PFSK-1 (cell line): Measurements from ENCODE around the gene TNFRSF1A.

Source experiments
- FOXP2 ChIP-seq: optimal IDR thresholded peaks from 2 replicates; pipeline ENCODE3; 2011; ENCODE audit warnings: borderline replicate concordance, control low read depth, inconsistent platforms; ENCODE audit not compliant: insufficient read depth; ENCODE audit errors: extremely low read length, extremely low read depth
- POLR2AphosphoS5 ChIP-seq: IDR thresholded peaks from 2 replicates; pipeline ENCODE4 v1.6.1; 2012; ENCODE audit warnings: low read depth, mild to moderate bottlenecking, control low read depth, low read length, moderate library complexity
- REST ChIP-seq, 2 experiments: IDR thresholded peaks; 2 replicates each; pipeline versions ENCODE4 v1.6.1 to v1.8.0; 2011 to 2012; ENCODE audit warnings: low read depth in 2 of 2, low read length in 2 of 2, control low read depth in 1 of 2, inconsistent platforms in 1 of 2, mild to moderate bottlenecking in 1 of 2, moderate library complexity in 1 of 2; ENCODE audit not compliant: insufficient read depth in 1 of 2
- SIN3A ChIP-seq: IDR thresholded peaks from 2 replicates; pipeline ENCODE4 v1.6.1; 2012; ENCODE audit warnings: mild to moderate bottlenecking, low read length, moderate library complexity, borderline replicate concordance; ENCODE audit not compliant: insufficient read depth
- TAF1 ChIP-seq: IDR thresholded peaks from 2 replicates; pipeline ENCODE4 v1.6.1; 2012; ENCODE audit warnings: low read length, control low read depth, borderline replicate concordance; ENCODE audit not compliant: insufficient read depth

The TNFRSF1A gene

GRCh38 chr12:6354495-6355393, 12.9 kb upstream of the TNFRSF1A start:
- TF ChIP-seq FOXP2 = no peak
- no peak for TF ChIP-seq REST (IDR thresholded peaks at IDR 0.05; ENCODE audit: insufficient read depth in 1 of 2, low read depth in 2 of 2, low read length in 2 of 2)
- TF ChIP-seq SIN3A = no peak
- TF ChIP-seq POLR2AphosphoS5 = no peak
- no peak for TF ChIP-seq TAF1

- TF ChIP-seq SIN3A (no peak), POLR2AphosphoS5 (no peak), FOXP2 (no peak), REST (IDR thresholded peaks at IDR 0.05; ENCODE audit: insufficient read depth in 1 of 2, low read depth in 2 of 2, low read length in 2 of 2) (no peak), TAF1 (no peak)
These were observed 10.6 kb upstream of the TNFRSF1A start for GRCh38 chr12:6352193-6353173.

GRCh38 chr12:6351622-6352021, 9.7 kb upstream of the TNFRSF1A start:
- TF ChIP-seq REST (IDR thresholded peaks at IDR 0.05; ENCODE audit: insufficient read depth in 1 of 2, low read depth in 2 of 2, low read length in 2 of 2) (no peak), SIN3A (no peak), POLR2AphosphoS5 (no peak), TAF1 (no peak), FOXP2 (no peak)

GRCh38 chr12:6347367-6348338, 5.8 kb upstream of the TNFRSF1A start:
- TF ChIP-seq SIN3A (no peak), TAF1 (no peak), POLR2AphosphoS5 (no peak), REST (IDR thresholded peaks at IDR 0.05; ENCODE audit: insufficient read depth in 1 of 2, low read depth in 2 of 2, low read length in 2 of 2) (no peak), FOXP2 (no peak)
